ENCODE measurements around the gene P2RX4. TPM values are rescaled to one million over a fixed set of nuclear protein-coding genes. Genes with fewer than 3 reads are reported as not detected.

Gene P2RX4
- total RNA-seq, 1 donor from 2014 or later, result 4.3 TPM

DNA sequence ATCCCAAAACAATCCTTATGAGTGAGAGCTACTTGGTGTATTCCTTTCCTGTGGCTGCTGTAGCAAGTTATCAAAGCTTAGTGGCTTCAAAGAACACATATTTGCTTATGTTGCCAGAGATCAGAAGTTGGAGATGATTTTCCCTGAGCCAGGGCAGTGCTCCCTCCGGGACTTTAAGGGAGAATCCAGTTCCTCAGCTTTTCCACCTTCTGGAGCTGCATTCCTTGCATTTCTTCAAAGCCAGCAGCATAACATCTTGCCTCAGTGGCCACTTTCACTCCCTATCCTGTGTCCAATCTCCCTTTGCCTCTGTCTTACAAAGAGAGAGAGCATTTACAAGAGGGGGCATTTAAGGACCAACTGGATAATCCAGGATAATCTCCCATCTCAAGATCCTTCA is 43.6 kb upstream of the P2RX4 start:
- intact Hi-C loops (cut with DNase I), result no loop called here
- no peaks in the 10 kb centered on the region for H3K27me3 ChIP-seq
- H3K36me3 ChIP-seq, result no peaks in the 10 kb centered on the region

DNA sequence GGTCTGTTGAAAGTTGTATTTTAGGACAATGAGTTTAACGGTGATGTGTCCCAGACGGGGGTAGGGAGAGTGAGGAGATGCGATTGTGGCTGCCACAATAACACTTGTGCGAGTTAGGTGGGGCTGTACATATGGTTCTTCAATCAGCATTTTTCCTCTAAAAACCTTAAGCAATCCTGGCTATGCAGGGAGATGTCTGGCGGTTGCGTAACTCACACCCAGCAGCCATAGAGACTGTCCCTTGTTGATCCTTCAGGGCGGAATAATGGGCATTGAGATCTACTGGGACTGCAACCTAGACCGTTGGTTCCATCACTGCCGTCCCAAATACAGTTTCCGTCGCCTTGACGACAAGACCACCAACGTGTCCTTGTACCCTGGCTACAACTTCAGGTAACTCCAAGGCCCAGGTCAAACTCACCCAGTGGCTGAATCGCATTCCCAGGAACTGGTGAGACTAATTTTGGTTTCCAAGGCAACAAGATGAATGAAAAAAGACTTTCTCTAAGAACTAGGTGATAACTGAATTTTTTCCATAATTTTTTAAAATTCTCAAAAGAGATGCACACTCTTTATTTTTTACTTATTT is 42.6 kb upstream of the P2RX4 start:
- no peak for DNase-seq (ENCODE audit: low spot score in 2 of 2)
- TF ChIP-seq CTCF (IDR thresholded peaks at IDR 0.05), result no peak
- H3K36me3 ChIP-seq, result no peaks in the 10 kb centered on the region
- no peaks in the 10 kb centered on the region for H3K4me1 ChIP-seq
- no peaks in the 10 kb centered on the region for H3K27me3 ChIP-seq
- H3K9me3 ChIP-seq, result no peaks in the 10 kb centered on the region
- no peak overlapping the region for H3K27ac ChIP-seq
- intact Hi-C loops (cut with DNase I), result no loop called here
- H3K4me3 ChIP-seq, result no peak overlapping the region

More for the DNA sequence above, 43.6 kb upstream of the P2RX4 start:
- no peak overlapping the region for H3K27ac ChIP-seq
- no peak for TF ChIP-seq CTCF (IDR thresholded peaks at IDR 0.05)
- no peak overlapping the region for H3K4me3 ChIP-seq
- H3K4me1 ChIP-seq, result no peaks in the 10 kb centered on the region
- no peak for DNase-seq (ENCODE audit: low spot score in 2 of 2)
- H3K9me3 ChIP-seq, result no peaks in the 10 kb centered on the region

DNA sequence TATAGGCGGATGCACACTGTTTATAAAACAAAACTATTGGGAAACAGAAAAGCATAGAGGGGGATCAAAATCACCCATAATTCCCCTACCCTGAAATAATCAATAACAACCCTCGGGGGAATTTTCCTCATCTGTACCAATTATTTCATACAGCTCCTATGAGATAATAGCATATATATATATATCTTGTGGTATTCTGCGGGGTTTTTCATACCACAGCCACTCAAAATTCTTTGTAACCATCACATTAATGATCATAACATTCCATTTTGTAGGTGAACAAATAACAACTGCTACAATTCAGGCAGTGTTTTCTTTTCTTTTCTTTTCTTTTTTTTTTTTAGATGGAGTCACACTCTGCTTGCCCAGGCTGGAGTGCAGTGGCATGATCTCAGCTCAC is 42.0 kb upstream of the P2RX4 start:
- no peak overlapping the region for H3K27ac ChIP-seq
- H3K27me3 ChIP-seq, result no peaks in the 10 kb centered on the region
- no peak for TF ChIP-seq CTCF (IDR thresholded peaks at IDR 0.05)
- DNase-seq (ENCODE audit: low spot score in 2 of 2), result no peak
- no peaks in the 10 kb centered on the region for H3K4me1 ChIP-seq
- no peaks in the 10 kb centered on the region for H3K9me3 ChIP-seq
- H3K36me3 ChIP-seq, result no peaks in the 10 kb centered on the region
- no peak overlapping the region for H3K4me3 ChIP-seq
- intact Hi-C loops (cut with DNase I), result no loop called here

DNA sequence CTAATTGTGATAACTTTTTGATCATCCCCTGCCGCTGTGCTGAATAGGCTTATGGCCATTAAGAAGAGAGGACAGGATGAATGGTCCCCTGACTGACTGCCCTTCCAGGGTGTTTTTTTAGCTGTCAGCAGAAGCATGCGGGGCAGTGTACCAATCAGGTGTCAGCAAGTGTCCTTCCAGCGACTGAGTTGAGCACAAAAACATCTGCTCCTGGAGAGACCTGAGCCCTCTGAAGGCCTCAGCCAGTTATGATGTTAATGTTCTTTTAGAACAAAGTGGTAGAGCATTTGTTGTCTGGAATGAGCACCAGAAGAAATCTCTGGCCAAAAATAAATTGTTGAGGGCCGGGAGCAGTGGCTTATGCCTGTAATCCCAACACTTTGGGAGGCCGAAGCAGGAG is 39.8 kb upstream of the P2RX4 start:
- no peaks in the 10 kb centered on the region for H3K36me3 ChIP-seq
- H3K9me3 ChIP-seq, result no peaks in the 10 kb centered on the region
- no peak overlapping the region for H3K4me3 ChIP-seq

GRCh38 chr12:121170611-121171260 is 39.2 kb upstream of the P2RX4 start:
- Histone ChIP-seq H3K27ac (no peak overlapping the region), H3K4me3 (no peak overlapping the region), H3K36me3 (no peaks in the 10 kb centered on the region), H3K27me3 (no peaks in the 10 kb centered on the region), H3K4me1 (no peaks in the 10 kb centered on the region), H3K9me3 (no peaks in the 10 kb centered on the region)
- TF ChIP-seq CTCF (IDR thresholded peaks at IDR 0.05), result no peak
- DNase-seq (ENCODE audit: low spot score in 2 of 2), result no peak
- intact Hi-C loops (cut with DNase I), result no loop called here

More for the DNA sequence above, 39.8 kb upstream of the P2RX4 start:
- H3K4me1 ChIP-seq, result no peaks in the 10 kb centered on the region
- DNase-seq (ENCODE audit: low spot score in 2 of 2), result no peak
- H3K27me3 ChIP-seq, result no peaks in the 10 kb centered on the region
- intact Hi-C loops (cut with DNase I), result no loop called here
- H3K27ac ChIP-seq, result no peak overlapping the region
- no peak for TF ChIP-seq CTCF (IDR thresholded peaks at IDR 0.05)

Measured in ascending aorta (tissue), 2 donors.